HG03097 (cell line): ENCODE data around the gene GPC6.
A peak's percentile ranks its signal among the peaks of the same experiment; 100 is the strongest.

Experiments
- ATAC-seq: cut with Tn5 transposase; IDR thresholded peaks from one replicate; pipeline ENCODE4 v1.9.1; 2021; ENCODE audit not compliant: unreplicated experiment, low FRiP score

Gene GPC6

DNA sequence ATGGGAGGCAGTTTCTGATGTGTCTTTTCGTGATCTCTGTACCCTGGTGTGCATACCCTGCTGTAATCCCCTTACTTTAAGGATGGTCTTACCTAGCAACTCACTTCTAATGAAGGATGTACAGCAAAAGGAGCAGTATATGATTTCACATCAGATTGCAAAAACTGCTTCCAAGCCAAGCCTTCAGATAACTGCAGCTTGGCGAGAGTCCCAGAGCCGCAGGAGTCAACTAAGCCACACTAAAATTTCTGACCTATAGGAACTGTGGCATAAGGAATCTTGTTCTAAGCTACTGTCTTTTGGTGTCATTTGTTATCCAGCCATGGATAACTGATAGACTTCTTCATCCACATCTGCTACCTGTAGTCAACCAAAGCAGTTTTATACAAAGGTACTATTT is 496.7 kb downstream of the GPC6 start:
- no peak for ATAC-seq

DNA sequence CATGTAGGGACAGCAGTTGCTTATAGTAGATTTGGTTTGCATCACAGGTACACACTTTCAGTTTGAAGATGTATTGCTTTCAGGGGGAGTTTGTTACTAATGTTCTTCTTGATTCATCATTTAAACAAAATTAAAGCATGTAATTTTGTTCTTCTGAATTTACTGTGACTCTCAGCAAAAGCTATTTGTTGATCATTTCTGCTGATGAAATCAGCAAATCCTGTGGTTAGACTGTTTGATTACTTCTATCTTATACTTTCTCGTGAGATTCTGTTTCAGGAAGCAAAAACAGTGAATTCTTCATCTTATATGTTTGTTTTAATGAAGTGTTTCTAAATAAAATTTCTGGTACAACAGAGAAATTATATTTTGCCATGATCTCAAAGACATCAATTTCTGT is 497.6 kb downstream of the GPC6 start:
- no peak for ATAC-seq

DNA sequence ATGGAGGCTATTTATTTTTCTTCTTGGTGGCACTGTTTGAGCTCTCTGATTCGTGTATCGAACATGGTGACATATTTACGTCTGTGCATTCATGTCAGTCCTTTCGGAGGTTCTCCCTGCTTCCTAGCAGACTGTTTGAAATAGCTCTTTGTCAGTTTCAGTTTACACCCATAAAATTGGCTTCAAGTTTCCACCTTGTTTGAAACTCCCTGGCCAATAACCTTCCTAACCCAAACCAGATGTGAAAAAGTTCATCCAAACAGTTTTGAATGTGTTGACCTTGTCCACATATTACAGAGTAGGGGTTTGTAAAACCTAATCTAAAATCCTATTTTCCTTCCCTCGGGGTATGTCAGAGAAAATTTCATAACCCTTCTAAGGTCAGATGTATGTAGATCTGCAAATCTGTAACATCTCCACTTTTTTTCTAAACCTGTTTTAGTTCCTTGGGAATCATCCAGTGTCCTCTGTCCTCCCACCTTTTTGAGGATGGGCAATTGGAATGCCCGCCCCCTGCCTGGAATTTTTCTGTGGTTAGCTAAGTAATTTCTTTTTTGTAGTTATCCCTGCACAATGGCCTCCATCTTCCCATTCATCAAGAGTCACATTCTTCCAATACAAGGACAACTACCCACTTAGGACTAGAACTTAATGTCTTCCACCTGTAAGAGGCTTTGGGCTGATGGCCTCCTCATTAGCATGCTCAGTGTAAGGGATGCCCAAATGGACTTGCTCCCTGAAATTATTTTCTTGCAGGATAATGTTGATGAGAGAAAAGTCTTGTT is 499.8 kb downstream of the GPC6 start:
- no peak for ATAC-seq

DNA sequence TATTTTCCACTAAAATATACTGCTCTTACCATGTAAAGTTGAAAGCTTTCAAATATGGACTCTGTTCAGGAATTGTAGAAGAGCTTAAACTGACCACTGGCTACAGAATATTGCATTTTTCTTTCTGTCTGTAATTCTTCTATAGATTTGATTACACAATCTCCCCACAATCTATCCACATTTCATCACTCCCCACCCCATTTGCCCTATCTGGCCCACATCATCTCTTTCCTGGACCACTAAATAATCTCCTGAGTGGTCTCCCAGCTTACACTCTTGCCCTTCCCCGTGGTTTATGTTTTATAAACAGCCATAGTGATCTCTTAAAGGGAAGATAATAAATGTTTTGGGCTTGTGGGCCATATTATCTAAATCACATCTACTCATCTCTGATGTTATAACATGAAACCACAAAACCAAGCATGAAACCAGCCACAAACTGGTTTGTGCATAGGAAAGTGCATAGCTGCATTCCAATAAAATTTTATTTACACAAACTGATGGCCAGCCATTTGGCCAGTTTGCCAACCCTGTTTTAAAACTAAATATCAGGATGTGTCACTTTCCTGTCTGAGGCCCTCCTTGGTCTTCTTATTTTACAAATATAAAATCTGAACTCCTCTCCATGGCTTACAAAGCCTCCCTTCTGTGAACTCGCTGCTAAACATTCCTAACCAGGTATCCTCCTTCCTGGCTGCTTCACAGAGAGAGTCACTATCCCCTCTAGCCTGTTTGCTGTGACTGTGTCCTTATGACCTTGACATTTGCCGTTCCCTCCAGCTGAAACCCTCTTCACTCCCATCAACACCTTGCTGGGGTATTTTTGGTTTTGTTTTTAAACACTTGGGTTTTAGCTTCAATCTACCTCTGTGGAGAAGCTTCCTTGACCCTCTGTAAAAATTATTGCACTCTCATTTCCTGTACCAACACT is 500.9 kb downstream of the GPC6 start:
- ATAC-seq, result no peak

DNA sequence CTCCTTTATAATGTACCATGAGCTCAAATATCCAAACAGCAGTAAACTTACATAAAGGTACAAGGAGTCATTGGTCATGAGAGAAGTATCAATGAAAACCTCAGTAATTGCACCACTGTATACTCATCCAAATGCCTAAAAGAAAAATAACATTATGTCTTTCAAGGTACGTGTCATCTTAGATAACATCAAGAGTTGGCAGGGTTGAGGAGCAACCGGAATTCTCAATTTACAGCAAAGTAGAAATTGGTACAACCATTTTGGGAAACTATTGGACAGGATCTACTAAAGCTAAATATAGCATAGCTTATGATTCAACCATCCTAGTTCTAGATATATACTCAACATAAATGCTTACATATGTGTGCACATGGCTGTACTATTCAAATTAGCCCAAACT is 502.8 kb downstream of the GPC6 start:
- ATAC-seq, result no peak

DNA sequence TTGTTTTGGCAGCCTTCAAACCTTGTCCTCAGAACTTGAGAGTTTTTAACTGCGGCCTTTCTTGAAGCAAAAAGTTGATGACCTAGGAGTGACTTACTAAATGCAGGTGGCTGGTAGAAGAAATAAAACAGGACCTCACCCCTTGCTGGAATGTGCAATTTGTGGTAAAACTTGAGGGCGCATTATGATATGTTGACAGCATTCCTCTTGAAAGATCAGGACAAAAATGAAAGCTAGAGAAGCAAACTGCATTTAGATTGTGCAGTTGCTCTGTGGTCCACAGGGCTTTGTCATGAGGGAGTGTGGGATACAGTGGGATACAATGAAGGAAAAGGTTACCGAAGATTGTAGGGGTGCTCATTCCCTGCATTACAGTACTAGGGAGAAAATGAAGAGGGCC is 504.2 kb downstream of the GPC6 start:
- no peak for ATAC-seq

DNA sequence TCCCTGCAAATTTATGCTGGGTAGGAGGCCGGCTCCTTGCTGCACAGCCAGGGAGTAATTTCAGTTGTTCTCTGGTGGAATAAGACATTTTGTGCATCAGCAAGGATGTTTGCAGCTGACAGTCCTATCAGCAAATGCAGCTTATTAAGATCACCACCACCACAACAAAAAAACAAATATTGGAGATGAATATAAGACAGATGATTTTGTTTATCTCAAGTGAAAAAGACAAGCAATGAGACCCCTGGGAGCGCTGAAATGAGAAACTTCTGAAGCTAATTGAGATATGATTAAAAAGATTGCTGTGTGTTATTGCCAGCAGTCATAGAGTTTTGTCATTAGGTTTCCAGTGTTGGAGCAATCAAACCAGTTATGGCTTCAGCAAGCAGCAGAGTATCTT is 505.6 kb downstream of the GPC6 start:
- no peak for ATAC-seq

DNA sequence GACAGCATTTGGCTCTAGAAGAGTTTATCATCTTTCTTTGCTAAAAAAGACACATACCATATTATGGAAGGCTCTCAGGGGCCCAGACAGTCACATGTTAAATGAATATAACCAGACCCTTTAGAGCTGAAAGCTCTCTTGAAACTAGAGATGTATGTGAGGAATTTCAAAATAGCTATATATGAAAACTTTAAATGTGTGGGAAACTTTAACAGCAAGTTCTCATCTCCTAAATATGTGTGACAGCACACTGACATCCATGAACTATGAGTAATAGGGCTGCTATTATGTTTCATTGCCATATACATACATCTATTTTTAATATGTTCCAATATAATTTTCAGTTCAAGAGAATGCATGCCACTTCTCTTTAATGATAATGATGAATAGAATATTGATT is 509.5 kb downstream of the GPC6 start:
- no peak for ATAC-seq

DNA sequence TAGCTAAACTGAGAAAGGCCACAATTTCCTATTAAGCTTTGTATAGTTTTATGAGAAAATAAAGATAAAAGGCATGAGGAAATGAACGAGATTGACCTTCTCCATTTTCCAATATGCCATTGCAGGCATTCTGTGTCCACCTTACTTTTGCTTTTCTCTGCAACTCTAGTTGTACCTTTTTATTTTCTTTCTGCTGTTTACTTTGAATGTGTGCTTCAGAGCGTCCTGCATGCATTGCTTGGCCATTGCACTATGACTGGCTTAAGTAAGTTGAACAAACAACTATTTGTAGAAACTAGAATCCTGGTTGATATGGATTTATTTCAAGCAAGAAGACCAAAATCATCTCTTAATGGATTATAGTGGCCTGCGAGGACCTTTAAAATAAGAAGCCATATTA is 510.3 kb downstream of the GPC6 start:
- ATAC-seq, result no peak

DNA sequence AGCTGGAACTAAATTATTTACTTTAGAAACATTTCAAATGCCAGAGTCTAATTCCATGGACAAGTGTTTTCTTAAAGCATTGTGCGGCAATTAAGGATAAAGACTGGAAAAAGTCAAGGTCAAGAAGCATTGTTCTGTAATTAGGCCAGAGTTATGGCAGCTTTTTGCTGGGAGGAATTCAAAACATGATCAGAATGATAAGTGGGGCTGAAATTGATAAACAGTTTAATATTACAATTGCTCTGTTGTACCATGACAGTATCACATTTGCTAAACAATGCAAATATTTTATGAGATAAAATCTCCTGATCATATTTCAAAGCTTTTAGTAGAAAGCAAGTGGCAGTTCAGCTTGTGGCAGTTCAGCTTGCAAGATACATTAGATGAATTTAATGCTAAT is 513.7 kb downstream of the GPC6 start:
- no peak for ATAC-seq

DNA sequence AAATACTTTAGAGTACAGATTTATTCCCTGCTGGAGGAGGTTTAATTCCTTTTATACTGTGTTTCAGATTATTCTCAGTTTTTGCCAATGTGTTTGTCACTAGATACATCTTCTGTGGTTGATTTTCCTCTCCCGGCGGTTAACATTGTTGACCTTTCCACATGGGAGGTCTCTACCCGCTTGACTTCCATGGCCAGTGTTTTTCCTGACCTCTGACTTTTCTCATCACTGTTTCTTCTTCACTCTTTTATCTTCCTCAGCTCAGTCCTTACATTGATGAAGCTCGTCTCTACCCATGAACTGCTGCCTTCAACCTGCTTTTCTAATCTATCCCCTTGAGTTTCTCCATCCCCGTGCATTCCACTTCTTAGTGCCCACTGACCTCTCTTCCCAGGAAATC is 517.4 kb downstream of the GPC6 start:
- no peak for ATAC-seq

DNA sequence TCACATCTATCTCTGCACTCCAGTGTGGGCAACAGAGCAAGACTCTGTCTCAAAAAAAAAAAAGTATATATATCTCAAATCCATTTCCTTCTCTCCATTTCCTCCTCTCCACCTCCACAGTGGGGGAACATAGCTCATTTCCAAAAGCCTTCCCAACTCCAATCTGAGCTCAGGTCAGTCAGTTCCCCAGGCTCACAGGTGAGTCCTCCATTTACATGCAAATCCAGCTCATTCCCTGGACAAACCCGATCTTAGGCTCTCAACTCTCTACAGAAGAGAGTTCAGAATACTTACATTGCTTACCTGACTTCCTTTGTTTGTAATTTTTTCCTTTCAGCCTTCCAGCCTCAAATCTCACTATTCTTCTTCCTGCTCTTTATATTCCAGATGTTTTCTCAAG is 518.3 kb downstream of the GPC6 start:
- ATAC-seq, result no peak

DNA sequence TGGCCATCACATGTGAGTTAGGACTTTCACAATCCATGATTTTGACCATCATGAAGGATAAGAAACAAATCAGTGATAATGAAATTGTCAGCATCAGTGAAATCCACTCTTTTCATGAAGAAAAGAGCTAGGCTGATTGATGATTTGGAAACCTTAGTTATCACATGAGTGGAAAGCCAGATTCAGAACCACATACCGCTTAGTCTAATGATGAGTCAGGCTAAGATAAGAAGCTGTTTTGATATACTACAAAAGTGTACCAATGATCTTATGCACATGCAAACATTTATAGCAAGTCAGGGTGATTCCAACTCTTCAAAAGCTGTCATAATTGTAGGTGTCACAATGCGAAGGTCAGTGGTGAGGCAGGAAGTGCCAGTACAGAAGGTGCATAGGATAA is 519.3 kb downstream of the GPC6 start:
- ATAC-seq, result no peak

DNA sequence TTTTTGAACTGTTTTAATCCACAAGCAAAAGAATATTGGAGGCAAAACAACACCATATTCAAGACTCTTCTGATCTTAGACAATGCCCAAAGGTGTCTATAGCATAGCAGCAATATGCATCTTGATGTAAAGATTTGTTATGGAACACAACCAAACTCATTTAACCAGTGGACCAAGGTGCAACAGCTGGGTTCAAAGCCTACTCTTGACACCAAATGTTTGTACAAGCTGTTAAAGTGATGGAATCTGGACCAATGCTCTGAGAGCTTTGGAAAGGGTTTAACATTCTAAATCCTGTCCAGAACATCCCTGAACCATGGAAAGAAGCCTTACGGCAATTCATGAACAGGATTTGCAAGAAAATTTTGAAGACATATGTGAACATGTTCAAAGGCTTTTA is 520.0 kb downstream of the GPC6 start:
- ATAC-seq, result no peak

DNA sequence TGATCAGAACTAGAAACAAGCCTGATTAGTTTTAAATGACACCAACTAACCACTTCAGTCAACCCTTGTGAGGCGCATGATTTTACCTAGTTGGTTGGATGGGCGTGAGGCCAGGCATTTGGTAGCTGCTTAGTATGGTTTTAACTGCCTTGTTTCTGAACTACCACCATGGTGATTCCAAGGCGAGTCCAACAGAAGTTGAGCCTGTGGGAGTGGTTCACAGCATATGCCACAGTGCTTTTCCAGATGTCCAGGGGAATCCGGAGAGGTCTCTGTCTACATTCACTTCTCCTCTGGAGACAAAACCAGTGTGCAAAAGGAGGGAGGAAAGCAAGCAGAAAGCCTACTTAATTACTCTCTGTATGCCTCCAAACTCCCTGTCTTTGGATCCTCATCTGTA is 524.1 kb downstream of the GPC6 start:
- ATAC-seq, result no peak

DNA sequence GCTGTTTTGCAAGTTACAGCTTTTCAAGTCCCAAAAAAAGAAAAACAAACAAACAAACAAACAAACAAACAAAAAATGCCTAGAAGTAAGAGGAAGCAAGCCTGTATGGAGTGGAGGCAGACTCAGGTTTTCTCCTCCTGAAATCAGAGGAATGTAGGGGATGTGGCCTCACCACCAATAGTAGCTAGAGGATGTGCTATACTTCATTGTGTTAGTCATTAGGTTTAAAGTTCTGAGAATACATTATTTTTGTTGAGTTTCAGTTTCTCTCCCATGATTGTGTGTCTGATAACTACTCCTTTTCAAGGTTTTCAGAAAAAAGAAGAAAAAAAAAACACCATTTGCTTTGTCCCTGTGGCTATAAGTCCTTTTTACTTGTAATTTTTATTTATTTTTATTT is 524.5 kb downstream of the GPC6 start:
- peak; percentile 79 for ATAC-seq

DNA sequence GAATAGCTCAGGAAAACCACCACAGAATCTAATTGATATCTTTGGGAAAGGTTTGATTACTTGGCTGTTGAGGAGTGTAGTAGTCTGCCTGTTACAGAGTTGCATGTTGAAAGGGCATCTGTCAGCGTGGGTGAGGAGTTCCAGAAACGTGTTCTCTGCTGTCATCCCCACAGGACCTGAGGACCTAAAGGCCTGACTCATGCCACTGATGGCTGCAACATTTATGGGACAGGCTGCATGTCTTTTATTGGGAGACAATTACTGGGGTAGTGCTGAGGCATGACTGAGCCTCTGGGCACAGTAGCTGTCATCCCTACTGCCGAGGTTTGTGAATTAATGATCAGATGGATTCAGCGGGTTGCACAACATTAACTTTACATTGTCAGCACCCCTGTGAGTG is 525.9 kb downstream of the GPC6 start:
- ATAC-seq, result no peak

DNA sequence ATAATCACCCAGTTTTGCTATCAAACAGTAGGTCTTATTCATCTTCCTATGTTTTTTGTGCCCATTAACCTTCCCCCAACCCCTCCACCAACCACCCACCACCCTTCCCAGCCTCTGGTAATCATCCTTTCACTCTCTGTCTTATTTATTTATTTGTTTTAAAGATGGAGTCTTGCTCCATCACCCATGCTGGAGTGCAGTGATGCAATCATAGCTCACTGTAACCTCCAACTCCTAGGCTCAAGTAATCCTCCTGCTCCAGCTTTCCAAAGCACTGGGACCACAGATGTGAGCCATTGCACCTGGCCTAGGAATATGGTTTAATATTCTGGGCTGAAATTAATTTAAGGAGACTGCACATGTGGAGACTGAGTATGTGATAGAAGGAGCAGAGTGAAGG is 527.0 kb downstream of the GPC6 start:
- no peak for ATAC-seq

DNA sequence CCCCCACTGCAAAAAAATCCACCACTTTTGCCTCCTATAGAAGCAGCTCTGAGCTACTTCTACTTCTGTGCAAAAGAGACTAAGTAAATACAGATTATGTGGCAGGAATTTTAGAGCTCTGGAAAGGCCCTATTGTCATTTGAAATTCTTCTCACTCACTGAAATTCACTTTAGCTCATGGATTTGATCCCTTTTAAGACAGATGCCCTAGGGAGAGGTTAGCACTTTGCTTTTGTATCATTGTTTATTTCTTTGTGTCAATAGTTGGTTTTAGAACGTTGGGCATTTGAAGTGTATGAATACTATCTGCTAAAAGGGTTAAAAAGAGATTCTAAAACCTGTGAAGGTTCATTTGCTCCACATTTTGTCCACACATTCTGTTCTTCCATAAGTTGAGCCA is 528.7 kb downstream of the GPC6 start:
- no peak for ATAC-seq

DNA sequence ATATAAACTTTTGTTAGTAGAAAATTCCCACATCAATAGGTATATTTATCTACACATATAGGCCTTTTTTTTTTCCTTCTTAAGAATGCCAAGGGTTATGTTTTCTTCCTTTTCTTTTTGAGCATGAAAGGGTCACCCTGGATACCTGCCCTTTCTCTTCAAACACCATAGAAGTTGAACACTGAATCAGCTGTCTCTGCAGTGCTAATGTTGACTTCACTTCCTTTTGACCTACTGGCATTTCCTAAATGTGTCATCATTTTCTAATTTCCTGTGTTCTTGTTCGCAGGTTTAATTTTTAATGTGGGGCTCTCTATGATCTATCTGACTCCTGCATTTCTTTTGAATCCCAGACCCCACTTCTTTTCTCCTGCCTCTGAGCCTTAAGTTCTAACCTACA is 532.0 kb downstream of the GPC6 start:
- no peak for ATAC-seq

DNA sequence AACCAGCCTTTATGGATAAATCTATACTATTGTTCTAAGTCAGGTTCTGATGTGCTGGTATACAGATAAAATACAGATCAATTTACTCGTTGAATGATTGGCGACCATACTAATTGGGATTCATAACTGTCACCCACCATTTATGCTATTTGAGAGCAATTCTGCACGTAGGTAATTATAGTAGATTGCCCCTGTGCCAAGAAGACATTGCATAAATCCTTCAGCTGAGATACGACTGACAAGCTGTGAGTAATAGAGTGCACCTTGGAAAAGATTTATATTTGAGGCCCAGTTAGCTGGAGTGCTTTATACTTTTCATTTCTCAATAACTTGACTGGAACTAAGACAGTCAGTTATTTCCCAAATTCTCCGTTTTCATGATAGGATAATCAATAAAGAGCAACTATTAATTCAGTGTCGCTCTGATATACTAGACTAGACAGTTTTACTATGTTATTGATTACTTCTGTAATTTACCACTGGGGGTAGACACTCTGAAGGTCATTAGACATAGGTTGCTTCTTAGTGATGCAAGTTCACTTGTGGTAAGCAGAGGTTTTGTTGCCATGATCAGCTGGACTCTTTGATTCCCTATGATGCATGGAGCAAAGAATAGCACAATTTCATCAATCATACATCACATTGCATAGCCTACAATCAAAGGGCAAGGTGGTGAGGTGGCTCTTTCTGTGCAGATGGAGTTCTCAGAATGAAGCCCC is 536.3 kb downstream of the GPC6 start:
- ATAC-seq, result no peak
